CD1c-positive myeloid dendritic cell (primary cell): ENCODE measurements around the gene RETN.
A peak's percentile ranks its signal among the peaks of the same experiment; 100 is the strongest.
"Not testable (repeated sequence)": the region's sequence is repeated elsewhere in the genome, so short reads cannot be mapped to it uniquely, and the experiment has no call there.

ENCODE experiments used
- DNase-seq: peaks from one replicate; pipeline ENCODE4 v3.0.0-alpha.2; 2016; ENCODE audit errors: extremely low spot score

The RETN gene

GRCh38 chr19:7637374-7638256 is 31.2 kb upstream of the RETN start:
- peak; percentile 72 for DNase-seq

GRCh38 chr19:7638802-7639465 is 29.9 kb upstream of the RETN start:
- no peak for DNase-seq

- no peak for DNase-seq
Observed at GRCh38 chr19:7639863-7640348, 28.9 kb upstream of the RETN start.

- DNase-seq = no peak
Observed at GRCh38 chr19:7640803-7641202, 28.0 kb upstream of the RETN start.

GRCh38 chr19:7641290-7642276 is 27.3 kb upstream of the RETN start:
- DNase-seq = no peak

GRCh38 chr19:7642295-7643030 is 26.4 kb upstream of the RETN start:
- no peak for DNase-seq

GRCh38 chr19:7643031-7643415 is 25.8 kb upstream of the RETN start:
- no peak for DNase-seq

GRCh38 chr19:7643629-7644549 is 25.0 kb upstream of the RETN start:
- not testable (repeated sequence) for DNase-seq

- no peak for DNase-seq
Observed at GRCh38 chr19:7644550-7644877, 24.3 kb upstream of the RETN start.

GRCh38 chr19:7645163-7645562 is 23.7 kb upstream of the RETN start:
- DNase-seq = peak; percentile 28

- no peak for DNase-seq
Observed at GRCh38 chr19:7645656-7646425, 23.0 kb upstream of the RETN start.

- DNase-seq = no peak
Observed at GRCh38 chr19:7646426-7646700, 22.5 kb upstream of the RETN start.

GRCh38 chr19:7647156-7647555 is 21.7 kb upstream of the RETN start:
- no peak for DNase-seq

- no peak for DNase-seq
Observed at GRCh38 chr19:7648265-7649014, 20.4 kb upstream of the RETN start.

- DNase-seq = no peak
Observed at GRCh38 chr19:7650148-7650547, 18.7 kb upstream of the RETN start.

- peak; percentile 99 for DNase-seq
Observed at GRCh38 chr19:7652061-7652641, 16.7 kb upstream of the RETN start.

- DNase-seq = no peak
Observed at GRCh38 chr19:7654401-7654800, 14.4 kb upstream of the RETN start.

- peak; percentile 92 for DNase-seq
Observed at GRCh38 chr19:7655581-7655980, 13.3 kb upstream of the RETN start.
